ENCODE measurements around the gene CSRNP3.
"Not testable (repeated sequence)": the region's sequence is repeated elsewhere in the genome, so short reads cannot be mapped to it uniquely, and the experiment has no call there.

CSRNP3 gene

GRCh38 chr2:165637396-165637795, 167.9 kb downstream of the CSRNP3 start:
- no peak for DNase-seq

GRCh38 chr2:165639504-165639903, 170.0 kb downstream of the CSRNP3 start:
- DNase-seq: no peak

- no peak for DNase-seq
Observed at GRCh38 chr2:165640247-165640929, 170.9 kb downstream of the CSRNP3 start.

GRCh38 chr2:165645930-165646831, 176.7 kb downstream of the CSRNP3 start:
- DNase-seq: no peak

- DNase-seq: no peak
Observed at GRCh38 chr2:165647409-165647808, 177.9 kb downstream of the CSRNP3 start.

- no peak for DNase-seq
Observed at GRCh38 chr2:165648801-165649200, 179.3 kb downstream of the CSRNP3 start.

GRCh38 chr2:165651233-165651632, 181.7 kb downstream of the CSRNP3 start:
- DNase-seq: no peak

GRCh38 chr2:165655661-165656060, 186.2 kb downstream of the CSRNP3 start:
- DNase-seq: no peak

GRCh38 chr2:165660361-165660760, 190.9 kb downstream of the CSRNP3 start:
- no peak for DNase-seq

- DNase-seq: no peak
Observed at GRCh38 chr2:165662720-165663119, 193.2 kb downstream of the CSRNP3 start.

GRCh38 chr2:165665614-165666013, 196.1 kb downstream of the CSRNP3 start:
- DNase-seq: no peak

- DNase-seq: not testable (repeated sequence)
Observed at GRCh38 chr2:165666073-165666472, 196.6 kb downstream of the CSRNP3 start.

GRCh38 chr2:165666605-165667004, 197.1 kb downstream of the CSRNP3 start:
- DNase-seq: no peak

GRCh38 chr2:165667375-165667774, 197.9 kb downstream of the CSRNP3 start:
- no peak for DNase-seq

GRCh38 chr2:165674780-165675179, 205.3 kb downstream of the CSRNP3 start:
- no peak for DNase-seq

GRCh38 chr2:165675551-165675968, 206.1 kb downstream of the CSRNP3 start:
- no peak for DNase-seq

- DNase-seq: no peak
Observed at GRCh38 chr2:165678882-165679281, 209.4 kb downstream of the CSRNP3 start.

- no peak for DNase-seq
Observed at GRCh38 chr2:165679621-165680020, 210.1 kb downstream of the CSRNP3 start.

- DNase-seq: no peak
Observed at GRCh38 chr2:165681841-165682240, 212.3 kb downstream of the CSRNP3 start.

GRCh38 chr2:165682546-165682945, 213.0 kb downstream of the CSRNP3 start:
- DNase-seq: no peak

GRCh38 chr2:165686800-165687199, 217.3 kb downstream of the CSRNP3 start:
- DNase-seq: no peak

- no peak for DNase-seq
Observed at GRCh38 chr2:165687426-165688002, 218.0 kb downstream of the CSRNP3 start.

GRCh38 chr2:165691615-165692014, 222.1 kb downstream of the CSRNP3 start:
- no peak for DNase-seq

- DNase-seq: no peak
Observed at GRCh38 chr2:165692906-165693305, 223.4 kb downstream of the CSRNP3 start.

Data from right forelimb (tissue), 1 donor.